Hepatocyte (in vitro differentiated cells): ENCODE results near the gene FSHR.

Experiments
- EZH2 ChIP-seq: fragments of 200-600 bp; sonication (generic); IDR thresholded peaks from 2 replicates; pipeline ENCODE4 v1.6.1; 2016; ENCODE audit warnings: antibody characterized with exemption, mild to moderate bottlenecking, borderline replicate concordance
- TF ChIP-seq, protein P1 (sequence below): fragments of 200-600 bp; sonication (generic); IDR thresholded peaks from 2 replicates; pipeline ENCODE4 v1.5.1; 2016; ENCODE audit warnings: antibody characterized with exemption, mild to moderate bottlenecking; ENCODE audit not compliant: poor library complexity

GRCh38 chr2:48952143-48952542 is 202.2 kb downstream of the FSHR start:
- TF ChIP-seq, protein P1, sequence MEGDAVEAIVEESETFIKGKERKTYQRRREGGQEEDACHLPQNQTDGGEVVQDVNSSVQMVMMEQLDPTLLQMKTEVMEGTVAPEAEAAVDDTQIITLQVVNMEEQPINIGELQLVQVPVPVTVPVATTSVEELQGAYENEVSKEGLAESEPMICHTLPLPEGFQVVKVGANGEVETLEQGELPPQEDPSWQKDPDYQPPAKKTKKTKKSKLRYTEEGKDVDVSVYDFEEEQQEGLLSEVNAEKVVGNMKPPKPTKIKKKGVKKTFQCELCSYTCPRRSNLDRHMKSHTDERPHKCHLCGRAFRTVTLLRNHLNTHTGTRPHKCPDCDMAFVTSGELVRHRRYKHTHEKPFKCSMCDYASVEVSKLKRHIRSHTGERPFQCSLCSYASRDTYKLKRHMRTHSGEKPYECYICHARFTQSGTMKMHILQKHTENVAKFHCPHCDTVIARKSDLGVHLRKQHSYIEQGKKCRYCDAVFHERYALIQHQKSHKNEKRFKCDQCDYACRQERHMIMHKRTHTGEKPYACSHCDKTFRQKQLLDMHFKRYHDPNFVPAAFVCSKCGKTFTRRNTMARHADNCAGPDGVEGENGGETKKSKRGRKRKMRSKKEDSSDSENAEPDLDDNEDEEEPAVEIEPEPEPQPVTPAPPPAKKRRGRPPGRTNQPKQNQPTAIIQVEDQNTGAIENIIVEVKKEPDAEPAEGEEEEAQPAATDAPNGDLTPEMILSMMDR = no peak
- no peak for TF ChIP-seq EZH2
